ENCODE results near the gene IPCEF1.

DNA sequence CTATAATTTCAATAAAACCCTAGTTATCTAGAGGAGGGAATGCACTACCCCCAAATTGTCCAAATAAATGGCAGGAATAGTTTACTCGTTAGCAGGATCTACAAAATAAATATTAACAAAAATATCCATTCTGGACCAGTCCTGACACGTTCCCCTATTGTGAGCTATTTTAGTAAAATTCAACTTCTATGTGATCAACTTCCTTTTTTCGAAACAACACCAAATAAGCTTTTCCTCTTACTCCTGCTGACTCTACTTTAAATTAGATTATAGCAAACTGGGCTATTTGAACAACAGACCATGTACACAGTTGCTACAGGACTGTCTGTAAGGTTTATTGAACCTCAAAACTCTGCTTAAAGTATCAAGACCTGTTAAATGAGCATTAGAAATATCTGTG, 154.3 kb downstream of the IPCEF1 start:
- TF ChIP-seq CTCF (conservative IDR thresholded peaks at IDR 0.05; ENCODE audit: low read length) (no peak), EZH2phosphoT487 (IDR thresholded peaks at IDR 0.05; ENCODE audit: borderline replicate concordance) (no peak)
